IMR-90 (cell line): Measurements from ENCODE around the gene TBX10.

Source experiments
- CEBPB ChIP-seq: IDR thresholded peaks from 2 replicates; pipeline ENCODE4 v1.6.1; 2012; ENCODE audit warnings: low read depth, low read length, improper control_type of control experiment
- CTCF ChIP-seq: conservative IDR thresholded peaks from 2 replicates; pipeline ENCODE4 v1.5.1; 2012; ENCODE audit warnings: mild to moderate bottlenecking, low read depth, low read length, improper control_type of control experiment
- POLR2A ChIP-seq: IDR thresholded peaks from 2 replicates; pipeline ENCODE4 v1.6.1; 2012; ENCODE audit warnings: mild to moderate bottlenecking, low read depth, low read length

- TF ChIP-seq CEBPB = no peak
- TF ChIP-seq POLR2A = no peak
- TF ChIP-seq CTCF = no peak
Measured at GRCh38 chr11:67648796-67649613, 9.4 kb upstream of the TBX10 start.
